ENCODE data around the gene MDK.

DNA sequence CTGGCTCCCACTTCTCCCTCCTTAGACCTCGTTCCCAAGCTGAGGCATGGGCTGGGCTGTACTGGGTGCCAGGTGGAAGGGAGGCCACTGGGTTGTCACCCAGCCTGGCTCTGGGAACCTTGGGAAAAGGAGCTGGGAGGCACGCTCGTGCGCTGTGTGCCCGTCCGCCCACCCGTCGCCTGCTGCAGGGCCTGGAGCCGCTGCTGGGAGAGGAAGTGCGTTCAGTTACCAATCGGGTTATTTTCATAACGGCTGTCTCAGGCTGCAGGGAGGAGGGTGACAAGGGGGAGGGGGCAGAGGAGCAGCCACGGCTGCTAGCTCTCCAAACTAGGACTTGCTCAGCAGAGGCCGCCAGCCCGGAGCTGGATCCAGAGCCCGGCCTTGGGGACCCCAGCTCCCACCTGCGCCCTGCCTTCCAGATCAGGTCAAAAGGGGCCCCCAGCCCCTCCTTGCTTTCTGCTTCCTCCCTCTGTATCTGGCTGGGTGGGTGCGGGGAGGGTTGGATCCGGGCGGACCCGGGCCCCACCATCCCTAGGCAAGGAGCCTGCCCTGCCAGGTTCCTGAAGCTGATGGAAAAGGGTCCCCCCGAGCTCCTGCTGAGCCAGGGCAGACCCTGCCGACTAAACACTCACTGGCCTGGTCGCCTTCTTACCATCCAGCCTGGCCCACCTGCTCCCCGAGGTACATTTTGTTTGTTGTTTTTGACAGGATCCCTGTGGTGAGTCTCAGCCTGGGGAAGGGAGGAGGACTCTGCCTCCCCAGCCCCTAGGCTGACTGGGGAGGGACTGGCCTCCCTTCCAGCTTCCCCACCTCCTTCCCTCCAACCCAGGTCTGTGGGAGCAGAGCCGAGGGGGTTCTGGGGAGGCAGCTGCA lies 19.9 kb upstream of the MDK start:
- TF ChIP-seq, protein P1, sequence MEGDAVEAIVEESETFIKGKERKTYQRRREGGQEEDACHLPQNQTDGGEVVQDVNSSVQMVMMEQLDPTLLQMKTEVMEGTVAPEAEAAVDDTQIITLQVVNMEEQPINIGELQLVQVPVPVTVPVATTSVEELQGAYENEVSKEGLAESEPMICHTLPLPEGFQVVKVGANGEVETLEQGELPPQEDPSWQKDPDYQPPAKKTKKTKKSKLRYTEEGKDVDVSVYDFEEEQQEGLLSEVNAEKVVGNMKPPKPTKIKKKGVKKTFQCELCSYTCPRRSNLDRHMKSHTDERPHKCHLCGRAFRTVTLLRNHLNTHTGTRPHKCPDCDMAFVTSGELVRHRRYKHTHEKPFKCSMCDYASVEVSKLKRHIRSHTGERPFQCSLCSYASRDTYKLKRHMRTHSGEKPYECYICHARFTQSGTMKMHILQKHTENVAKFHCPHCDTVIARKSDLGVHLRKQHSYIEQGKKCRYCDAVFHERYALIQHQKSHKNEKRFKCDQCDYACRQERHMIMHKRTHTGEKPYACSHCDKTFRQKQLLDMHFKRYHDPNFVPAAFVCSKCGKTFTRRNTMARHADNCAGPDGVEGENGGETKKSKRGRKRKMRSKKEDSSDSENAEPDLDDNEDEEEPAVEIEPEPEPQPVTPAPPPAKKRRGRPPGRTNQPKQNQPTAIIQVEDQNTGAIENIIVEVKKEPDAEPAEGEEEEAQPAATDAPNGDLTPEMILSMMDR (IDR thresholded peaks at IDR 0.05) = no peak
- no peak for TF ChIP-seq EZH2 (IDR thresholded peaks at IDR 0.05)
